K562 (cell line): ENCODE measurements around the gene TOR1A. TPM values are rescaled to one million over a fixed set of nuclear protein-coding genes. Genes with fewer than 3 reads are reported as not detected.

Experiments
- ATAC-seq: fragments of 200-7000 bp; cut with Tn5 transposase; 3 replicates; pipeline ENCODE4 v1.9.1; 2020; ENCODE audit warnings: moderate library complexity
- BruUV-seq: library from RNA; stranded (reverse); fragments of 400-500 nt; replicated peaks from 2 replicates; lab custom pipeline; 2021; lab: Mats Ljungman, UMichigan
- CTCF ChIA-PET: fragments of 300-600 bp; formaldehyde crosslinking; extraction: SDS; loops from one replicate; lab custom pipeline; 2021; ENCODE audit warnings: low intra/inter-chr PET ratio; lab: Yijun Ruan, JAX
- POLR2A ChIA-PET: fragments of 300-600, 350-650 bp; sonication (Branson Sonifier 250); formaldehyde crosslinking; extraction: SDS; loops from one replicate; lab custom pipeline; 2021; ENCODE audit warnings: antibody characterized with exemption, inconsistent platforms; lab: Yijun Ruan, JAX
- DNase-seq, 4 experiments: peaks; one replicate each; pipeline versions ENCODE4 v3.0.0 to v3.0.0-alpha.2; 2011 to 2018; ENCODE audit warnings: low spot score in 3 of 4, mixed read lengths in 3 of 4; ENCODE audit errors: extremely low read depth in 1 of 4
- FAIRE-seq: peaks from 2 replicates; lab custom pipeline; 2011; peaks lifted over from hg19 to GRCh38; lab: Jason Lieb, UNC
- H2AFZ ChIP-seq: 2 replicates; pipeline ENCODE4 v1.6.0; 2011; ENCODE audit warnings: low read depth, low read length, control low read depth, inconsistent platforms
- H3K27ac ChIP-seq: fragments of 200-600 bp; 3 replicates; pipeline ENCODE4 v1.8.0; 2011; ENCODE audit warnings: low read depth, mild to moderate bottlenecking, control low read depth, inconsistent platforms, low read length, moderate library complexity, mixed read lengths; ENCODE audit errors: extremely low read depth
- H3K27me3 ChIP-seq, 2 experiments: fragments of 300-600 bp in 1 of 2; 2 replicates in 1 of 2; 3 replicates in 1 of 2; pipeline versions ENCODE4 v1.6.0 to v1.8.0; 2011; ENCODE audit warnings: inconsistent platforms in 2 of 2, low read length in 2 of 2, mild to moderate bottlenecking in 1 of 2, mixed read lengths in 1 of 2, moderate library complexity in 1 of 2; ENCODE audit not compliant: control insufficient read depth in 2 of 2, insufficient read depth in 2 of 2
- H3K36me3 ChIP-seq: fragments of 300-600 bp; 3 replicates; pipeline ENCODE4 v1.8.0; 2011; ENCODE audit warnings: mild to moderate bottlenecking, low read length, inconsistent platforms; ENCODE audit not compliant: control insufficient read depth, insufficient read depth
- H3K4me1 ChIP-seq, 2 experiments: fragments of 200-600 bp in 1 of 2; replicated peaks in 1 of 2; 2 replicates in 1 of 2; 3 replicates in 1 of 2; pipeline versions ENCODE4 v1.5.1 to v1.8.0; 2011; ENCODE audit warnings: inconsistent platforms in 2 of 2, low read length in 2 of 2, mild to moderate bottlenecking in 1 of 2, mixed read lengths in 1 of 2, moderate library complexity in 1 of 2; ENCODE audit not compliant: control insufficient read depth in 2 of 2, insufficient read depth in 2 of 2
- H3K4me2 ChIP-seq: 2 replicates; pipeline ENCODE4 v1.6.1; 2011; ENCODE audit warnings: low read length, control low read depth, inconsistent platforms, mixed read lengths; ENCODE audit not compliant: insufficient read depth
- H3K4me3 ChIP-seq: fragments of 200-600 bp; sonication (generic), shearing (Covaris generic); 2 replicates; pipeline ENCODE4 v1.5.1; 2016; ENCODE audit warnings: control low read depth, inconsistent platforms
- H3K79me2 ChIP-seq: fragments of 200-600 bp; 3 replicates; pipeline ENCODE4 v1.8.0; 2011; ENCODE audit warnings: low read length, inconsistent platforms; ENCODE audit not compliant: control insufficient read depth, insufficient read depth
- H3K9ac ChIP-seq, 2 experiments: 2 replicates each; pipeline versions ENCODE4 v1.6.0 to v1.6.1; 2011; ENCODE audit warnings: low read depth in 2 of 2, low read length in 2 of 2, control low read depth in 1 of 2, inconsistent platforms in 1 of 2, mild to moderate bottlenecking in 1 of 2, mixed read lengths in 1 of 2; ENCODE audit not compliant: insufficient read depth in 1 of 2
- H3K9me1 ChIP-seq: one replicate; pipeline ENCODE4 v1.6.0; 2011; ENCODE audit warnings: inconsistent platforms, mild to moderate bottlenecking, low read length, moderate library complexity; ENCODE audit not compliant: control insufficient read depth, insufficient read depth
- H3K9me3 ChIP-seq: replicated peaks from 2 replicates; pipeline ENCODE4 v1.5.1; 2011; ENCODE audit warnings: low read depth, low read length, inconsistent platforms; ENCODE audit not compliant: control insufficient read depth, insufficient read depth
- H4K20me1 ChIP-seq: replicated peaks from 2 replicates; pipeline ENCODE4 v1.6.1; 2011; ENCODE audit warnings: low read length, inconsistent platforms, mixed read lengths; ENCODE audit not compliant: control insufficient read depth, insufficient read depth
- AFF1 ChIP-seq, 2 experiments: fragments of 450-650 bp; IDR thresholded peaks; 2 replicates each; pipeline ENCODE4 v1.6.1; 2018; ENCODE audit warnings: mild to moderate bottlenecking in 2 of 2, low read depth in 1 of 2; ENCODE audit not compliant: partially characterized antibody in 2 of 2
- BDP1 ChIP-seq: IDR thresholded peaks from 3 replicates; pipeline ENCODE4 v1.6.1; 2011; ENCODE audit not compliant: insufficient read length, insufficient read depth
- FOXJ3 ChIP-seq: sonication (generic); formaldehyde crosslinking; IDR thresholded peaks from 2 replicates; pipeline ENCODE4 v1.4.0; 2020; ENCODE audit warnings: mild to moderate bottlenecking, missing genetic modification reagents
- HMGN3 ChIP-seq: IDR thresholded peaks from 2 replicates; pipeline ENCODE4 v1.6.1; 2011; ENCODE audit warnings: borderline replicate concordance, low read depth, mild to moderate bottlenecking, mixed read lengths, low read length; ENCODE audit not compliant: insufficient read length; ENCODE audit errors: extremely low read depth
- HNRNPK ChIP-seq: fragments of 200-400 bp; formaldehyde crosslinking; IDR thresholded peaks from one replicate; pipeline ENCODE4 v1.6.1; 2018; ENCODE audit warnings: mild to moderate bottlenecking, low read depth, low read length; ENCODE audit not compliant: poor library complexity, severe bottlenecking
- POLR2A ChIP-seq: fragments of 450-650 bp; conservative IDR thresholded peaks from 2 replicates; pipeline ENCODE4 v1.6.1; 2016
- POLR2G ChIP-seq: fragments of 200-400 bp; formaldehyde crosslinking; IDR thresholded peaks from 2 replicates; pipeline ENCODE4 v1.6.1; 2017; ENCODE audit warnings: low read depth, mild to moderate bottlenecking, antibody characterized with exemption, low read length, moderate library complexity
- RBFOX2 ChIP-seq: fragments of 200-400 bp; formaldehyde crosslinking; IDR thresholded peaks from 2 replicates; pipeline ENCODE4 v1.6.1; 2017; ENCODE audit warnings: low read depth, mild to moderate bottlenecking, low read length, moderate library complexity
- TAF7 ChIP-seq: fragments of 450-650 bp; IDR thresholded peaks from 2 replicates; pipeline ENCODE4 v1.6.1; 2016; ENCODE audit warnings: missing genetic modification characterization, missing compliant biosample characterization
- TFAP4 ChIP-seq: sonication (generic); formaldehyde crosslinking; IDR thresholded peaks from 2 replicates; pipeline ENCODE4 v1.8.0; 2022; ENCODE audit warnings: missing genetic modification reagents, mild to moderate bottlenecking, moderate library complexity, borderline replicate concordance
- TOE1 ChIP-seq, 2 experiments: fragments of 450-650 bp in 1 of 2; sonication (generic) in 1 of 2; formaldehyde crosslinking in 1 of 2; IDR thresholded peaks; 2 replicates each; pipeline versions ENCODE4 v1.7.1 to v1.8.0; 2016 to 2022; ENCODE audit warnings: borderline replicate concordance in 2 of 2, mild to moderate bottlenecking in 2 of 2, antibody characterized with exemption in 1 of 2, inconsistent platforms in 1 of 2, low read depth in 1 of 2, missing genetic modification reagents in 1 of 2, moderate library complexity in 1 of 2
- ZNF280B ChIP-seq: fragments of 250-450 bp; sonication (Bioruptor Pico); IDR thresholded peaks from 2 replicates; pipeline ENCODE4 v1.5.1; 2021; ENCODE audit warnings: mild to moderate bottlenecking
- ZNF707 ChIP-seq: fragments of 250-450 bp; sonication (Bioruptor Pico); conservative IDR thresholded peaks from 2 replicates; pipeline ENCODE4 v1.8.0; 2022; ENCODE audit warnings: inconsistent platforms, mild to moderate bottlenecking, moderate library complexity
- WGBS: fragments of 100-300 bp; shearing (Covaris generic); methylation state at CpG from one replicate; pipeline ENCODE4 v1.1.6; 2016; ENCODE audit warnings: low coverage, mixed read lengths; ENCODE audit not compliant: insufficient coverage; ENCODE audit errors: missing lambda C conversion rate; 5-methylcytosine and 5-hydroxymethylcytosine counted together
- in situ Hi-C: fragments of 300-500 bp; cut with MboI; formaldehyde crosslinking; loops from 4 replicates; pipeline ENCODE4 v1.15.0; 2018; ENCODE audit warnings: inconsistent platforms, mixed read lengths
- intact Hi-C: fragments of 100-400 bp; cut with micrococcal nuclease; formaldehyde crosslinking; loops from 2 replicates; pipeline ENCODE4 v1.14.2; 2022
- polyA plus RNA-seq, 8 experiments: library from polyadenylated mRNA; depleted of rRNA in 4 of 8; stranded (reverse) in 5 of 8; unstranded in 3 of 8; fragments of >200 nt; fragmentation: Nextera tagmentation in 2 of 8; fragmentation: Illumina TruSeq in 1 of 8; extraction: Ambion mirVana in 2 of 8; extraction: Trizol in 1 of 8; gene quantifications; 2 replicates each; pipeline versions ENCODE4 v1.2.1 to v1.2.3, GENCODE V29; 2011 to 2014; ENCODE audit warnings: inconsistent platforms in 1 of 8, missing spikeins in 1 of 8
- total RNA-seq, 7 experiments: library from RNA; depleted of rRNA in 6 of 7; stranded (reverse); fragments of >200 nt in 6 of 7; fragmentation: Illumina TruSeq in 2 of 7; extraction: Trizol in 2 of 7; gene quantifications; 2 replicates each; pipeline versions ENCODE4 v1.2.1 to v1.2.3, GENCODE V29; 2011 to 2021; ENCODE audit warnings: low replicate concordance in 1 of 7

Gene TOR1A
- total and polyA plus RNA-seq, 9 of the 15 experiments (the other 6 are each of a cell fraction or from before 2014, with no cell fraction given) = 4.5 to 85.8 (median 51.3) TPM

- H3K9ac ChIP-seq = peak overlapping the region in 1 of 2 experiments; percentile 41; a peak in 2 of 4 replicates
- intact Hi-C loops = no loop called here
- peaks cover 4% of the 10 kb centered on the region; the same call in 2 of the 3 replicates for H3K79me2 ChIP-seq
- WGBS = 91% methylated on average over 48 of the region's 48 CpGs
- H3K4me3 ChIP-seq = no peak overlapping the region
- ChIA-PET POLR2A (interaction anchor here (0.6 to 3.7 kb wide), 4 partner anchors 10 to 44 kb away, joined by 3 to 30 read pairs (median 4); partner anchors contain the start of gene TOR1A), CTCF (no interaction called here)
- no TSS peak for BruUV-seq
- H4K20me1 ChIP-seq = no peaks in the 10 kb centered on the region
- in situ Hi-C loops = no loop called here
- no peaks in the 10 kb centered on the region for H3K9me3 ChIP-seq
- H3K27ac ChIP-seq = no peak overlapping the region
- no peaks in the 10 kb centered on the region for H3K27me3 ChIP-seq
- TF ChIP-seq RBFOX2 = peak; percentile 46; the same call in 1 of the 2 replicates
- no peak for TF ChIP-seq ZNF707 (CRISPR knock-in tag)
- no peak for TF ChIP-seq HNRNPK
- TF ChIP-seq TAF7 (tag) = no peak
- no peak for TF ChIP-seq TOE1 (IDR thresholded peaks at IDR 0.05; ENCODE audit: borderline replicate concordance)
- TF ChIP-seq TOE1 (CRISPR knock-in tag; IDR thresholded peaks at IDR 0.05; ENCODE audit: borderline replicate concordance, low read depth) = no peak
- 0 out of 2 replicates have a peak, but pooled peaks have one; percentile 17 for TF ChIP-seq POLR2A
- TF ChIP-seq ZNF280B (CRISPR knock-in tag) = no peak
- TF ChIP-seq BDP1 = no peak
- TF ChIP-seq AFF1 (IDR thresholded peaks at IDR 0.05; ENCODE audit: low read depth in 1 of 2, partially characterized antibody in 2 of 2) = no peak
- peak; percentile 63 for TF ChIP-seq POLR2G
- no peak for TF ChIP-seq FOXJ3
- peak; percentile 28 for TF ChIP-seq HMGN3
- TF ChIP-seq TFAP4 (CRISPR knock-in tag) = peak; percentile 13; the same call in 1 of the 2 replicates
- H3K9me1 ChIP-seq = peaks cover 4% of the 10 kb centered on the region
- H3K4me1 ChIP-seq = peaks cover 19 to 68% of the 10 kb centered on the region in 2 experiments
- no peak overlapping the region for H3K4me2 ChIP-seq
- DNase-seq (no peak), FAIRE-seq (no peak), ATAC-seq (no peak)
- H3K36me3 ChIP-seq = peaks cover 91% of the 10 kb centered on the region
- no peak overlapping the region for H2AFZ ChIP-seq
Observed at GRCh38 chr9:129868023-129868871, 44.3 kb upstream of the TOR1A start.
